GM12875 (cell line): ENCODE data around the gene KAT2B.
A peak's percentile ranks its signal among the peaks of the same experiment; 100 is the strongest.
"Not testable (repeated sequence)": the region's sequence is repeated elsewhere in the genome, so short reads cannot be mapped to it uniquely, and the experiment has no call there.

ENCODE experiments used
- H3K4me3 ChIP-seq: one replicate; pipeline ENCODE4 v1.5.1; 2011; ENCODE audit warnings: low read depth, low read length, control low read depth
- CTCF ChIP-seq: IDR thresholded peaks from 2 replicates; pipeline ENCODE4 v1.5.1; 2011; ENCODE audit warnings: low read depth, mild to moderate bottlenecking, control low read depth, inconsistent platforms, low read length, moderate library complexity, borderline replicate concordance; ENCODE audit not compliant: insufficient read depth

KAT2B gene

GRCh38 chr3:20043396-20043795 is 3.1 kb downstream of the KAT2B start:
- H3K4me3 ChIP-seq, result peak overlapping the region; percentile 26

GRCh38 chr3:20043825-20044224 is 3.6 kb downstream of the KAT2B start:
- no peak for TF ChIP-seq CTCF
- H3K4me3 ChIP-seq, result peak overlapping the region; percentile 26

More at GRCh38 chr3:20043396-20043795, 3.1 kb downstream of the KAT2B start:
- TF ChIP-seq CTCF, result no peak

DNA sequence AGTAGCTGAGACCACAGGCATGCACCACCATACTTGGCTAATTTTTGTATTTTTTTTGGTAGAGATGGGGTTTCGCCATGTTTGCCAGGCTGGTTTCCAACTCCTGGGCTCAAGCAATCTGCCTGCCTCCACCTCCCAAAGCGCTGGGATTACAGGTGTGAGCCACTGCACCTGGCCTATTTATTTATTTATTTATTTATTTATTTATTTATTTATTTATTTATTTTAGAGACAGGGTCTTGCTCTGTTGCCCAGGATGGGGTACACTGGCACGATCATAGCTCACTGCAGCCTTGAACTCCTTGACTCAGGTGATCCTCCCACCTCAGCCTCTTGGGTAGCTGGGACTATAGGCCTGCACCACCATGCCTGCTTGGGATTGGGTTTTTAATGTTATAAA is 4.9 kb downstream of the KAT2B start:
- H3K4me3 ChIP-seq, result not testable (repeated sequence)

GRCh38 chr3:20046556-20046955 is 6.3 kb downstream of the KAT2B start:
- no peak overlapping the region for H3K4me3 ChIP-seq
- TF ChIP-seq CTCF, result no peak

DNA sequence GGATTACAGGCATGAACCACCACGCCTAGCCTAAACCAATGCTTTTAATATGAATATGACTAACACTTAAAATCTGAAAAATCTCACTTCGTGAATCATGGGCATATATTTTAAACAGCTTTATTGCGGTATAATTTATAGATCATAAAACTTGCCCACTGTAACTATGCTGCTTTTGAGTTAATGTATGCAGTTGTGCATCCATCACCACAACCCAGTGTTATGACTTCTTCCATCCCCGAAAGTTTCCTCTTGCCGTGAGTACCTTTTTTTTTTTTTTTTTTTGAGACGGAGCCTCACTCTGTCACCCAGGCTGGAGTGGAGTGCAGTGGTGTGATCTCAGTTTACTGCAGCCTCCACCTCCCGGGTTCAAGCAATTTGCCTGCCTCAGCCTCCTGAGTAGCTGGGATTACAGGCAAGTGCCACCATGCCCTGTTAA is 7.1 kb downstream of the KAT2B start:
- H3K4me3 ChIP-seq, result no peak overlapping the region

GRCh38 chr3:20047976-20048883 is 8.0 kb downstream of the KAT2B start:
- no peak overlapping the region for H3K4me3 ChIP-seq
- no peak for TF ChIP-seq CTCF

More for the DNA sequence above, 7.1 kb downstream of the KAT2B start:
- TF ChIP-seq CTCF, result no peak

GRCh38 chr3:20051123-20051806 is 11.0 kb downstream of the KAT2B start:
- no peak overlapping the region for H3K4me3 ChIP-seq
- TF ChIP-seq CTCF, result no peak
